WERI-Rb-1 (cell line): Measurements from ENCODE around the gene MCTP1.

Experiments used
- DNase-seq: peaks from one replicate; pipeline ENCODE4 v3.0.0-alpha.2; 2020
- H3K27ac ChIP-seq: fragments of 250-450 bp; sonication (Bioruptor Pico); 2 replicates; pipeline ENCODE4 v1.5.1; 2020; ENCODE audit warnings: mild to moderate bottlenecking, moderate library complexity
- H3K27me3 ChIP-seq: fragments of 250-450 bp; sonication (Bioruptor Pico); 2 replicates; pipeline ENCODE4 v1.5.1; 2021; ENCODE audit warnings: mild to moderate bottlenecking, low read depth, moderate library complexity; ENCODE audit not compliant: insufficient read depth, severe bottlenecking
- H3K36me3 ChIP-seq: fragments of 250-450 bp; sonication (Bioruptor Pico); 2 replicates; pipeline ENCODE4 v1.5.1; 2020; ENCODE audit warnings: mild to moderate bottlenecking, moderate library complexity
- H3K4me3 ChIP-seq: 2 replicates; pipeline ENCODE4 v1.5.1; 2011; ENCODE audit warnings: low read depth, mild to moderate bottlenecking, control low read depth, low read length
- H3K9me3 ChIP-seq: fragments of 250-450 bp; sonication (Bioruptor Pico); 2 replicates; pipeline ENCODE4 v1.5.1; 2021; ENCODE audit warnings: mild to moderate bottlenecking, moderate library complexity; ENCODE audit not compliant: severe bottlenecking
- TF ChIP-seq, protein P1 (sequence below): IDR thresholded peaks from 2 replicates; pipeline ENCODE4 v1.5.1; 2011; ENCODE audit warnings: low read depth, mild to moderate bottlenecking, control low read depth, inconsistent platforms, low read length

The MCTP1 gene

DNA sequence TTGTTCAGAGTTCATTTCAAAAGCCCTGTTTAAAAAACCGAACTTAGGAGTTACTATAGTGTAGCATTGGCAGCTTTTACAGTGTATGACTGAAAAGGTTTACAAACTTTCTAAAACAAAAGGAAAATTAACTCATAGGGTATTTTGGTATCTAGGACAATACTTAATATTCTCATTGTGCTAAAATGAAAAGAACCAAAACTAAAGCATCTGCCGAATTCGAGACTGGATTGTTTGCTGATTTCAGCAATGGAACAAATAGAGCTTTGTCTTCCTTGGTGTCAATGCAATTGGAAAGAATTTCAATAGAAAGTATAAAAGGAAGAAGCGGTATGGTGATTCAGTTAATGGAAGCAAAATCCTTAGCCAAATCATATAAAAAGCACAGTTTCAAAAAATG lies 412.4 kb downstream of the MCTP1 start:
- Histone ChIP-seq H3K27me3 (no peaks in the 10 kb centered on the region), H3K36me3 (no peaks in the 10 kb centered on the region), H3K27ac (no peak overlapping the region), H3K9me3 (no peaks in the 10 kb centered on the region), H3K4me3 (no peak overlapping the region)
- no peak for DNase-seq
- TF ChIP-seq, protein P1, sequence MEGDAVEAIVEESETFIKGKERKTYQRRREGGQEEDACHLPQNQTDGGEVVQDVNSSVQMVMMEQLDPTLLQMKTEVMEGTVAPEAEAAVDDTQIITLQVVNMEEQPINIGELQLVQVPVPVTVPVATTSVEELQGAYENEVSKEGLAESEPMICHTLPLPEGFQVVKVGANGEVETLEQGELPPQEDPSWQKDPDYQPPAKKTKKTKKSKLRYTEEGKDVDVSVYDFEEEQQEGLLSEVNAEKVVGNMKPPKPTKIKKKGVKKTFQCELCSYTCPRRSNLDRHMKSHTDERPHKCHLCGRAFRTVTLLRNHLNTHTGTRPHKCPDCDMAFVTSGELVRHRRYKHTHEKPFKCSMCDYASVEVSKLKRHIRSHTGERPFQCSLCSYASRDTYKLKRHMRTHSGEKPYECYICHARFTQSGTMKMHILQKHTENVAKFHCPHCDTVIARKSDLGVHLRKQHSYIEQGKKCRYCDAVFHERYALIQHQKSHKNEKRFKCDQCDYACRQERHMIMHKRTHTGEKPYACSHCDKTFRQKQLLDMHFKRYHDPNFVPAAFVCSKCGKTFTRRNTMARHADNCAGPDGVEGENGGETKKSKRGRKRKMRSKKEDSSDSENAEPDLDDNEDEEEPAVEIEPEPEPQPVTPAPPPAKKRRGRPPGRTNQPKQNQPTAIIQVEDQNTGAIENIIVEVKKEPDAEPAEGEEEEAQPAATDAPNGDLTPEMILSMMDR = no peak

DNA sequence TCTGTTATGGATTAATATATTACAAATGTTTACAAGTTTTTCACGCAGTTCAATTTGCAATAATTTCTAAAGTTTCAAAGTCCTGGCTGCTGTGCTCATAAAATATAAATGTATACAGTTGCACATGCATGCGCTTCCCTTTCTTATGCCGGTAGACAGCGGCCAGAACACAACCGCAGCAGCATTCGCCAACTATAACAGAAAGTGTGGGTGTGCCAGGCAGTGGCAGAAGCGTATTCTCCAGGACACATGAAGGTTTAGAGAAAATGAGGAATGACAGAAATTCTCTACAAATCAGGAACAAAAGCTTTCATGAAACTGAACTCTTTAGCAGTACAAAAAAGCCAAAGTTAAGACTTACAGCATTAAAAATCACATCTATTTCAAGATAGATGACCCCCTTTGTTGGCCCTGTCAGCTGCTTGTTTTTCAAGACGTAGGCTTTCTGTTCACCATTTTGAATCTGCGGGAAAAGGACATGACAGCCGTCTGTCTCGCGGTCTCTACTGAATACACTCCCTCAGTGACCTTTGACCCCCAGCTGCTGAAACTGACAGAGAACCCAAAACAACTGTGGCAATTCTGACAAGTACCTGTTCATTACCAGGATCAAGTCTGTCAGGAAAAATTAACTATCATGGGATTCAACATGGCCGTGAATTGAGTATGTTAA lies 414.2 kb downstream of the MCTP1 start:
- H3K4me3 ChIP-seq = no peak overlapping the region
- H3K27ac ChIP-seq = no peak overlapping the region
- no peaks in the 10 kb centered on the region for H3K36me3 ChIP-seq
- no peak for DNase-seq
- H3K9me3 ChIP-seq = no peaks in the 10 kb centered on the region
- TF ChIP-seq, protein P1 = no peak
- no peaks in the 10 kb centered on the region for H3K27me3 ChIP-seq

DNA sequence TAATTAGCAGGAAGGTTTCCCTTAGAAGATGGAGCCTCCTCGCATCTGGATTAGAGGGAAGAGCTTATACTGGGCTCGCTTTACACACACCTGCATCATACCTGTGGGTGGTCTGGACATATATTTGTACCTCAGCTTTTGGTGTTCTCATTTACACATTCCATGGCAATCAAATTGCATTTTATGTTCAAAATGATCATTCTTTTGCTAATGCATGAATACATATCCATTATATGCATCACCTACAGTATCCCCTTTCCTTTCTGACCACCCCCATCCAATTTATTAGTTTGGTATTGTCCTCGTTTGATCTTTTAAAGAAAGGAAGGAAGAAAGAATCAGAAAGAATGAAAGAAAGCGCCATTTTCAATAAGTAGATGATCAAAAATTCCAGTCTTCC lies 415.0 kb downstream of the MCTP1 start:
- Histone ChIP-seq H3K27me3 (no peaks in the 10 kb centered on the region), H3K27ac (no peak overlapping the region), H3K36me3 (no peaks in the 10 kb centered on the region)

DNA sequence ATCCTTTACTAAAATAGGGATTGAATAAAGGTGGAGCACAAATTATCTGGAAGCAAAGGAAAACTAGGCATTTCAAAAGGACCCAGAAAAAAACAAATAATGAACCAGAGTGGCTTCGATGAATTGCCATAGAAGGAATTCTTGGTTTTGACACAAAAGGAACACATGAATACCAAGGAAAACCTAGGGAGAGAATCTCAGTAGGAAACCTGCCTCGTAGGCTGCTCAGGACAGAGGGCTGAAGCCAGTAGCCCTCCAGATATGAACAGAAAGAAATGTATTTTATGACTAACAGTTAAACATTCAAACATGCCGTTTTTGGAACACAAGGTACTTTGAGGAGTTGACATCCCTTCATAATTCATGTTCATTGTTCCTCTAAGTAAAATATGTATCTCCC lies 420.9 kb downstream of the MCTP1 start:
- no peak overlapping the region for H3K27ac ChIP-seq
- no peak for DNase-seq
- no peak overlapping the region for H3K4me3 ChIP-seq
- H3K9me3 ChIP-seq = no peaks in the 10 kb centered on the region
- no peaks in the 10 kb centered on the region for H3K36me3 ChIP-seq
- TF ChIP-seq, protein P1 = no peak
- H3K27me3 ChIP-seq = no peaks in the 10 kb centered on the region

More for the DNA sequence above, 415.0 kb downstream of the MCTP1 start:
- TF ChIP-seq, protein P1 = no peak
- H3K4me3 ChIP-seq = no peak overlapping the region
- no peak for DNase-seq
- no peaks in the 10 kb centered on the region for H3K9me3 ChIP-seq

DNA sequence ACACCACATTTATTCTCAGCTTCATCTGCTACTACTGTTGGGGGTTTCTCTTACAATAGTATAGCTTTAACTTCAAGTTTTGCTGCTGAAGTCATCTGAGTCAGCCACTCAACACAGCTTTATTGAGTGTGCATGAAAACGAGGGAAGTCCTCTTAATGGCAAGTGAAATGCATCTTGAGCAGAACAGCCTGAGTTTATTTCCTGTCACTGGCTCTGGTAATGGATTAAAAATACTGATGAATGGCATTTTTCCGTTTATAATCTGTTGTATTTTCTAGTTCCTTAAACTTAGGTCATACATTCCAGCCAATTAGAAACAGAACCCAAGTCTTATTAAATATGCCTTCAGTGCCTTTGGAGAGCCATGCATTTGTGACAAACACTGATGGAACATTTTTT lies 427.8 kb downstream of the MCTP1 start:
- no peaks in the 10 kb centered on the region for H3K9me3 ChIP-seq
- no peaks in the 10 kb centered on the region for H3K27me3 ChIP-seq
- no peak overlapping the region for H3K4me3 ChIP-seq
- H3K27ac ChIP-seq = no peak overlapping the region
- no peak for DNase-seq
- H3K36me3 ChIP-seq = no peaks in the 10 kb centered on the region
- TF ChIP-seq, protein P1 = no peak

DNA sequence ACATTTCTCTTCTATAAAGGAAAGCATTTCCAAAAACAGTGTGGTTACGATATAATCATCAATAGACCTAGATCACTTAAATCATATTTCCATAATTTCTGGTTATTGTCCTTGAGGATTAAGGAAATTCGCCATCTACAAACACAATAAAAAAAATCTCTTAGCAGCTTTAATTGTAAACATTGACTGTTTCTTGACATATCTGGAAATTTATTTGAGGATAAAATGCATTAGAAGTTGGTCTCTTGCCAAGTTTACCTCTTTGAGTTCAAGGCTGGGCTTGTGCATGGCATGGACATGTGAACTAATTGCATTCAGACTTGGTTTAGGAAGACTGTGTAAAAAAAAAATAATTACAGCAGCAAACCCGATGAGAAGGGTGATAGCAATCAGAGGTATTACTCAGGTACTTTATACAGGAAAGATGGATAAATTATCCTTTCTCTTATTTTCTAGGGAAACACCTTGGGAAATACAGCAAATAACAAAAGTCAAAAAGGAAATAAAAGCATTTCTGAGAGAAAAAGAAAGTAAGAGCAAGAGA lies 428.6 kb downstream of the MCTP1 start:
- H3K9me3 ChIP-seq = no peaks in the 10 kb centered on the region
- no peak overlapping the region for H3K27ac ChIP-seq
- DNase-seq = no peak
- TF ChIP-seq, protein P1 = no peak
- no peak overlapping the region for H3K4me3 ChIP-seq
- no peaks in the 10 kb centered on the region for H3K36me3 ChIP-seq
- H3K27me3 ChIP-seq = no peaks in the 10 kb centered on the region
